HG03108 (cell line): ENCODE results near the gene GRID2.
"Not testable (repeated sequence)": the region's sequence is repeated elsewhere in the genome, so short reads cannot be mapped to it uniquely, and the experiment has no call there.

Experiments
- ATAC-seq: cut with Tn5 transposase; IDR thresholded peaks from one replicate; pipeline ENCODE4 v1.9.1; 2021; ENCODE audit warnings: moderate library complexity; ENCODE audit not compliant: unreplicated experiment

GRID2 gene

DNA sequence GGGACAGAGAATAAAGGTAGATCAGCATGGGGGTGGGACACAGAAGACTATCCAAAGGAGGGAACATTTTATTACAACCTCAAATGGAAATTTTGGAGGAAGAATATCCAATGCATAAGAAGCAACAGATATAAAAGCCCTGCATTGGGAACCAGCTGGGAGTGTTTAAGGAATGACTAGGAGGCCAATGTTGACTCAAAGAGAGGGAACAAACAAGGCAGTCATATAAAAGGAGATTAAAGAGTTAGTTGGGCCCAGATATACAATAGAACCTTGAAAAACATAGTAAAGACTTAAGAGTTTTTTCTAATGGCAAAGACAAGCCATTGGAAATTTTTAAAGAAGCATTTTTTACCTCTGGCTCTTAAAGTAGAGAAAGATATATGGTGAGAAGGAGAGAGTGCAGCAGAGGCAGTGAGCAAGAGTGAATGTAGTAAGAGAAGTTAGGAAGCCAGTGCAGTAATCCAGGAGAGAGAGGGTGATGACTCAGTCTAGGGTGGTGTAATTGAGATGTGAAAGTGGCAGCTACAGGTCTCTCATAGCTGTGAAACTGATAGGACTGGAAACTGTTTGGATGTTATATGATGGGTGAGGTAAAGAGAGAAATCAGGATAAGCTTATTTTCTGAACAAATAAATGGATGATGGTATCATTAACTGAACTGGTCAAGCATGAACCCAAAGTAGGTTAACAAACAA, 1342.6 kb downstream of the GRID2 start:
- ATAC-seq = no peak

DNA sequence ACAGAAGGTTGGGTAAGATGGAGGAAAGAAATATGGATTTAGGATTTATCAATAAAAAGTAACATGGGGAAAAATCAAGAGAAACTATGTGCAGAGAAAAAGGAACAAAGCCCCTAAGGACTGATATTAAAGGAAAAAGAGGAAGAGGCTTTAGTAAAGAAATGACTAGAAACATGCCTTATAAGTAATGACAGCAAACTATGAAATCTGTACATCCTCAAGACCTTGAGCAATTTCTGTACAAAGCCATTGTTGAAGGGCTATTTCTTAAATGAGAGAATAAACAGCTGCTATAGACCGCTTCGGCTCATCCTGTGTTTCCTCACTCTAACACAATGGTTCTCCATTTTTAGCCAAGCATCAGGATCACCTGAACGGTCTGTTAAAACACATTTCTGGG, 1344.5 kb downstream of the GRID2 start:
- no peak for ATAC-seq

DNA sequence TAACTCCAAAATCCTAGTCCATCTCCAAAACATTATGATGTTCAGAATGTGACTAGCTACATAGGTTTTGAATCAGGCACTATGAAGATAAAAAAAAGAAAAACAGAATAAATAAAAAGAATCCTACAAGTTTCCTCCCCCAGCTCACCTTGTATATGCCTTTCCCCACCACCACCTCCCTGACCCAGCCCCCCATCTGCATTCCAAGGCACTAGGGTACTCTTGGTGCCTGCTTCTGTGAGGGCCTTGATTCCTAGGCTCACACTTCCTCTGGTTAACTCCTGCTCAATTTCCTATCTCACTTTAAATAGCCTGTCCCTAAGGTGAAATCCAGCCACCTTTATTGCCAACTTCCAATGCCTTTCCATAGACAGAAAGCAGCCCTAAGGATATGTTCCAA, 1346.1 kb downstream of the GRID2 start:
- no peak for ATAC-seq

DNA sequence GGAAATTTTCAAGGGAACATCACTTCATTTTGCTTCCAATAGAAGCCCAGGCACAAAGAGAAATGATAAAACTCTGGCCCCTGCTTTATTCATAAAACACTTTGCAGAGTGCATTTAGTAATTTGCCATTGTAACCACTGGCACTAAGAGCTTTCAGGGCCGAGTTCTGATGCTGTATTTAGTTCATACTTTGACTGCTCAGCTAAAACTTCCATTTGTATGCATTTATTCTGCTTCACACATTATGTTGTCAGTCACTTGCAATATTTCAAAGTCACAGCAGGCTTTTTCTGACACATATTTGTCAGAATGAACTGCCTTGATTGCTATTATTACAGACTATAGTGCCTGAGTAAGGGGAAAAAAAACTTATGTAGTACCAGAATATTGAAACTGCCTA, 1350.4 kb downstream of the GRID2 start:
- ATAC-seq = no peak

DNA sequence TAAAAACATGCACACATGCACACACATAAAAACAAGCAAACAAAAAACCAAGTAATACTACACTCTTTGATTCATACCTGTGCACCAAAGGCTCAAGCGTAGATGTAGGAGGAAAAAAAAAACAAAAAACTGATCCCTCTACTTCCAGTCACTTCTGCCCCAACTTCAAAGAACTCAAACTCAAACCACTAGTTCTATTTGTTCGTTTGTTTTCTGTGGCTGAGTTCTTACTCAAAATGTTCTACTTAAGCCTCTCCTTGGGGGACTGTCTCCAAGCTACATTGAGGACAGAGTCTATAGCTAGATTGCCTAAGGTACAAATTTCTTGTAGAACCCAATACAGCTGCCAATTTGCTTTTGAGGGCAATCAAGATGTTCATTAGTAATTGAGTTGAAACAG, 1353.8 kb downstream of the GRID2 start:
- no peak for ATAC-seq

DNA sequence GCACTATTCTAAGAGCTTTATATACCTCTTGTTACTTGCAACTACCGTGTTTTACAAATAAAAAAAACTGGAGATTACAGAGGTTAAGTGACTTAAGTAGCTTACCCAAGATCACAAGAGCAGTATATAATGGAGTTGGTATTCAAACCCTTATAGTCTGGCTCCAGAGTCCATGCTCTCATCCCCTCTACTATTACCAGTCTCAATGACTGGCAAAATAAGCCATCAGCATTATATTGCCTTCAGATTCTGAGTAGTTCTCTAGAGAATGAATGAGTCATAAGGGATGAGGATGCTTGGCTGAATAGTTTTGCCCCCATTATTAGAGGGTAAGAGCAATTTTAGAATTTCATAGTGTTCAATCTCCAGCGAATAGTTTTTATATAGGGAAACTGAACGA, 1354.7 kb downstream of the GRID2 start:
- ATAC-seq = no peak

DNA sequence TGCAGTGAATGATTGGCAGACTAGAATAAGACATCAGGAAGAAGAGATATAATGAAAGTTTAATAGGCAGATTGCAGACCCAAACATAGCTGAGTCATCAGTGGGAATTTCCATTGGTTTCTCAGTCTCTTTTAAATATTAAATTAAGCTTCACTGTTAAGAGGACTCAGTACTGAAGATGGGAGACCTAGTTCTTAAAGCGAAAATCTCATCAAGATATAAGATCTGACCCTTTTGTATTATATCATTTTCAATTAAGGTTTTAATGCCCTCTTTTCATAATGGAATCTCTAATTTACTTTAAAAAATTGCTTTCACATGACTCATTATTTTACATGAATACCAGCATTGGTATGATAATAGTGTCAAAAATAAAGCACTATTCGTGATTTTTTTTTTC, 1355.9 kb downstream of the GRID2 start:
- no peak for ATAC-seq

DNA sequence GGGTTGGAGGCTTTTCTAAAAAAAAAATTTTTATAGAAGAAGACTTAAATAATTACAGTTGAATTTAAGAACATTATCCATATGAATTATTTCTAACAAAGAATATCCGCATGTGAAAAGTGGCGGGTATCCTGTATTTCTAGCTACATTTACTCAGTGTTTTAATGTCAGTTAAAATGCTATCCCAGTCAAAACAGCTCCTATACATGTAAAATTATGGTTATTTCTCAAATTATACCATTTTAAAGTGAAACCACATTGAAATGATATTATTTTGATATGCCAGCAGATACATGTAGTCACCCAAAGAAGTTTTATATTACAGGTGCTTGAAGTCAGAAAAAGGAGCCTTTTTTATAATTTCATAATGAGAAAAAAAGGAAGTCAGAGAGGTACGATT, 1356.3 kb downstream of the GRID2 start:
- no peak for ATAC-seq

DNA sequence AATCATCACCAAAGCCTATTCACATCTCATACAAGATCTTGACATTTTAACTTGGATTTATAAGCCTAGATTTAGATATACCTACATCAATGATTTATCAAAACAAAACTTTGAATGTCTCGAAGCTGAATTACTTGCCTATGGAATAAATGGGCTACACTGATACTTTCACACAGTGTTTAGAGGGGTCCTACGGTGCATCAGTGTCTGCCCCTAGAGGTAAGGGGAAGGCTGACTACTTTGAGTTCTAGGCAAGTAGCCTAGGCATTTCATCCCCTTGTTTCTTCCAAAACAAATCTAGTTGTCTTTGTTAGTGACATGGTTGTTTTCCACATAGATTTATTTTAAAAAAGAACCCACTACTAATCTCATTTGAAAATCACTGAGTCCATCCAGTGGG, 1366.7 kb downstream of the GRID2 start:
- no peak for ATAC-seq

DNA sequence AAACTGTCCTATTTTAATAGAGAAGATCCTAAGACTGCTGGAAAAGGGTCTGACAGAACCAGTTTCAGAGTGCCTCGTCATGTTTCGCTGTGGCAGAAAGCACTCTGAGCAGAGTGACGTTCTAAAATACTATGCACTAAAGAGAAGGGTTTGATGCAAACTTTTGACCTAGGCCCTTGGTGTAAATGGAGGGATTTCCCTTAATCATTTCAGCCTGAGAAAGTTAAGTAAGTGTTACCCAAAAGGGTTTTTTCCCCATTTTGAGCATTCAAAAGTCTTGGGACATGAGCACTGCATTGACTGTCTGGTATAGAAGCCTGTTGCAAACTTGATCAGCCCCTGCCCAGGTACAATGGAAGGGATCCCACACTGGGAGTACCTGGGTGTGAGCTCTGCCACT, 1367.3 kb downstream of the GRID2 start:
- ATAC-seq = no peak

DNA sequence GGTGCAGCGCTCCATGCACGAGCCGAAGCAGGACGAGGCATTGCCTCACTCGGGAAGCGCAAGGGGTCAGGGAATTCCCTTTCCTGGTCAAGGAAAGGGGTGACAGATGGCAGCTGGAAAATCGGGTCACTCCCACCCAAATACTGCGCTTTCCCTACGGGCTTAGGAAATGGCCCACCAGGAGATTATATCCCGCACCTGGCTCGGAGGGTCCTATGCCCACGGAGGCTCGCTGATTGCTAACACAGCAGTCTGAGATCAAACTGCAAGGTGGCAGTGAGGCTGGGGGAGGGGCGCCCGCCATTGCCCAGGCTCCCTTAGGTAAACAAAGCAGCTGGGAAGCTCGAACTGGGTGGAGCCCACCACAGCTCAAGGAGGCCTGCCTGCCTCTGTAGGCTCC, 1373.2 kb downstream of the GRID2 start:
- ATAC-seq = not testable (repeated sequence)

DNA sequence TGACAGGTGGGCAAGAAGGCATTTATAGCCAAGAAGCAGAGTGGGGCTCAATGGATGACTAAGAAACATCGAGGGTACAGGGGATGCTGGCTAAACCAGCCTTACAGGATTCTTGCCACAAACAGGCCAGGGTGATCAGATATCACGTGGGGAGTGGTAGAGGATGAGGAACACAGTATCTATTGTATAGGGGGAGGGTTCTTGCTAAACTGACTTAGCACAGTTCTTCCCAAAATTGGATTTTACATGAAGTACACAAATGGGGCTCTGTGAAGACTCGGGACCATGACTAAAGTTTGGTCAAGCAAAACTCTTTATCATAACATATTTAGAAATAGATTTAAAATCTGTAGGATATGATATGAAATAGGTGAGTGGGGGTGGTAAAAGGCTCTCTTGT, 1380.8 kb downstream of the GRID2 start:
- no peak for ATAC-seq

DNA sequence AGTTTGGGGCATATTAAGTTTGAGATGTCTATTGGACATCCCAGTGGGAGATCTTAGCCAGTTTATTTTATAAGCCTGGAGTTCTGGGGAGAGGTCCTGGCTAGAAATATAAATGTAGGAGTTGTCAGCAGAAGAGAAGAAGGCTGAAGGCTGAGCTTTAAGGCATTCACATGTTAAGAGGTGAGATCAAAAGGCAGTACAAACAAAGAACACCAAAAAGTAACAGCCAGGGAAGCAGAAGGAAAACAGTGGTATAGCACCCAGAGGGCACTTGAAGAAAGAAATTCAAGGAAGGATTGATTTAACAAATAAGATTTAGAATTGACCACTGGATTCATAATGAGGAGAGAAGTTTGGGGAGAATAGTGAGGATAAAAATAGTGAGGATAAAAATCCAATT, 1383.5 kb downstream of the GRID2 start:
- no peak for ATAC-seq

DNA sequence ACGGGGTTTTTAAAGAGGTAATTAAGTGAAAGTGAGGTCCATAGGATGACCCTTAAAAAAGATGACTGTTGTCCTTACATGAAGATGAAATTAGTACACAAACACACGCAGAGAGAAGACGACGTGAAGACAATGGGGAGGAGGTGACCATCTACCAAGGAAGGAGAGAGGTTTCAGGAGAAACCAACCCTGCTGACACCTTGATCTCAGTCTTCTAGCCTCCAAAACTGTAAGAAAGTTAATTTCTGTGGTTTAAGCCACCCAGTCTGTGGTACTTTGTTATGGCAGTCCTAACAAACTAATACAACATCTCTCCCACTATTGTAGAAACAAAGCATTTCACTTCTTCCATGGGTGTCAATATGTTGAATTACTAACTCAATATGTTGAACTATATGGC, 1385.2 kb downstream of the GRID2 start:
- no peak for ATAC-seq

DNA sequence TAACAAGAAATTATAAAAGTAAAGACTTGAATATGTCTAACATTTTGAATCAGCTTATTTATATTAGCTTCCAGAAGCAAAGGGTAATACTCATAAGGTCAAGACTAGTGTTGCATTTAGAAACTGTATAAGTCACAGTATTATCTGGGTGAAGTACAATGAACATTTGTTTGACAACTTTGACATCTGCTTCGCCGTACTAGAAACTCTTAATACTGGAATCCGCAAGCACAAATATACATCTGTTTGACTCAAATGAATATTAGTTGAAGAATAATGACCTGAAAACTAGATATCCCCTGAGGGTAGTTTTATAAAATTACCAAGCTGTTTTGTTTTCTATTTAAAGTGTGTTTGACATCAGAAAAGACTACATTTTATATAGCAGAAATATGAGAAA, 1389.4 kb downstream of the GRID2 start:
- no peak for ATAC-seq

DNA sequence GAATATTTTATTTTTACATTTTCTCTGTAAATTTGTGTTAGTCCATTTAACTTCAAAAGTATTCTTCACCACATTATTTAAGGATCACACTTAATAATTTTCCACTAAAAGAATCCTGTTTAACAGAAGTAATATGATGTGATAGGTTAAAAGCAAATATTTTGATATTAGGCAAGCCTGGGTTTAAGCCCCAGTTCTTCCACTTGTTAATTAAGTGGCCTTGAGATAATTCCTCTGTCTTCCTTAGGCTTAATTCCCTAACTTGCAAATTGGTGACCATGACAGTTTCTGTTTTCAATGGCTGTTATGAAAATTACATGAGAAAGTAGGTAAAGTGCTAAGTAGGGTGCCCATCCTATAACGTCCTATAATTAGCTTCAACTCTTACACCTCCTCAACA, 1394.9 kb downstream of the GRID2 start:
- no peak for ATAC-seq

DNA sequence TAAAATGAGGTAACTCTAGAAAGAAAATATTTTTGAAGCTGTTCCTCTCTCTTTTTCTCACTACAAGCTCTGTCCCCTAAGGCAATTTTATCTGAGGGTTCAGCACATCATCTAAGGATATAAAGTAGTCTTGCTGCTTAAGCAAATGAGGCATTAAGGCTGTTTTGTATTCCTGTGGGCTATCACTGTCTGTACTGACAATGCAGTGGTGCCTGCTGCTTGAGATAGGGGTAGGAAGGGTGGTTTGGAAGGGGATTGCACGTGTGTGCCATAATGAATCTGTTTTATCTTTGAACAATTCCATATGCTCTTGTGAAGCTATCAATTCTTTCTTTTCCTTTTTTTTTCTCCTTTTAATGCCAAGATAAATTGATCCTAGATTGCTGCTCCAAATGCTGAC, 1396.8 kb downstream of the GRID2 start:
- ATAC-seq = no peak

DNA sequence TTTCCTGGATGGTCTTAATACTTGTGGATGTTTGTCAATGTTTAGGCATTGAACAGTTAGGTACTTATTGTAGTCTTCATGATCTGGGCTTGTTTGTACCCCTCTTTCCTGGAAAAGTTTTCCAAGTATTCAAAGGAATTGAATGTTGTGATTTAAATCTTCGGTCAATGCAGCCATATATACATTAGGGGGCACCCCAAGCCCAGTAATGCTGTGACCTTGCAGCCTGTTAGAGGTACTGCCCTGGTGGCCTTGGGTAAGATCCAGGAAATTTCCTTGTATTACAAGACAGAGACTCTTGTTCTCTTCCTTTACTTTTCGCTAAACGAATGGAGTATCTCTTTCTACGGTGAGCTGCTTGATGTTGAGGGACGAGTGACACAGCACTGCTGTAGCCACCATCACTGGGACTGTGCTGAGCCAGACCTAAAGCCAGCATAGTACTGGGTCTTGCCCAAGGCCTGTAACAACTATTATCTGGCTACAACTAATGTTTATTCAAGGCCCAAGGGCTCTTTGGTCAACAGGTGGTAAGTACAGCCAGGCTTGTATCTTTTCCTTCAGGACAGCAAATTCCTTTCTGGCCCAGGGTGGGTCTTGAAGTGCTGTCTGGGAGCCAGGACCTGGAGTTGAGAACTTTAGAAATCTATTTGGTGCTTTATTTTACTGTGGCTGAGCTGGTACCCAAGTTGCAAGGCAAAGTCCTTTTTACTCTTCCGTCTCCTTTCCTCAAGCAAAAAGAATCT, 1406.5 kb downstream of the GRID2 start:
- no peak for ATAC-seq

DNA sequence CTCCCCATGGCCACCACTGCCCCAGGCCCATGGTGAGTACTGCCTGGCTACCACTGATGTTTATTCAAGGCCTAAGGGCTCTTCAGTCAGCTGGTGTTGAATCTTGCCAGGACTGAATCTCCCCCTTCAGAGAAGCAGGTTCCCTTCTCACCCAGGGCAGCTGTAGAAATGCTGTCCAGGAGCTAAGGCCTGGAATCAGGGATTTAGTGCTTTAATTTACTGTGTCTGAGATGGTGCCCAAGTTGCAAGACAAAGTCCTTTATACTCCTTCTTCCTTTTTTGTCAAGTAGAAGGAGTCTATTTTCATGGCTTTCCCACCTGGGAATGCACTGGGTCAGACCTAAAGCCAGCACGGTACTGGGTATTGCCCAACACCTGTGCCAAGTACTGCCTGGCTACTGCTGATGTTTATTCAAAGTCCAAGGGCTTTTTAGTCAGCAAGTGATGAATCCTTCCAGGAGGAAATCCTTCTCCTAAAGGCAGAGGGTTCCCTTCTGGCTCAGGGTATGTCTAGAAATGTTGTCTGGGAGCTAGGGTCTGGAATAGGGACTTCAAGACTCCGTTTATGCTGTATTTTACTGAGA, 1407.2 kb downstream of the GRID2 start:
- ATAC-seq = no peak

DNA sequence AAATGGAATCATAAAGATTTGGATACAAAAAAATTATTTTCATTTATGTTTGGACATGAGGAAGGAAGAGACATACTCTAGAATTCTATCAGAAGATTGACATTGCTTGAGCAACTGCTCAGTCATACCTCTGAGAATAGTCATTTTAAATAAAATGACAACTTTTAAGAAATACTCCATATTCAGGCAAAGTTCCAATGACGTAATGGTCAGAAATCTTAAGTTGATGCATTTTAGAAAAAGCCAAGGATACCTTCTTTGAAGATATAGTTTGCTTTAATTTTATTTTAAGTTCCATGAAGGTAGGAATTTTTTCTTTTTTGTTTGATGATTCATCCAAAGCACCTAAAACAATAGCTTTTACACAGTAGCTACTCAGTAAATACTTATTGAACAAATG, 1414.5 kb downstream of the GRID2 start:
- ATAC-seq = no peak

DNA sequence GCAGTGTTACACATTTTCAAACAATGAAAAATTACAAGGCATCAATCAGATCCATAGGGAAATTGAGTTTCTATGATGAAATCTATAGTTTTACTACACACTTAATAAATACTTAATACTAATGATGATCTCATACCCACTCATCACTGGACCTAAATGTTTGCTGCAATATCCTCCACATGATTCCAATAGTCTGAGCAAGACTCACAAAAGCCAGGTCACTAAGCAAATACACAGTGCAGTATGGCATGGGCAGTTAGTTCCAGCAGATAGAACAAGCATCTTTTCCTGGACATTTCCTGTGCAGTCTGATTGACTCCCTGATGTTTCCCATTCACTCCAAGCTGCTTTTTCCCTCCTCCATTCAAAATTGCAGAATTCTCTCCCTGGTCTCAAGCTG, 1415.8 kb downstream of the GRID2 start:
- no peak for ATAC-seq

DNA sequence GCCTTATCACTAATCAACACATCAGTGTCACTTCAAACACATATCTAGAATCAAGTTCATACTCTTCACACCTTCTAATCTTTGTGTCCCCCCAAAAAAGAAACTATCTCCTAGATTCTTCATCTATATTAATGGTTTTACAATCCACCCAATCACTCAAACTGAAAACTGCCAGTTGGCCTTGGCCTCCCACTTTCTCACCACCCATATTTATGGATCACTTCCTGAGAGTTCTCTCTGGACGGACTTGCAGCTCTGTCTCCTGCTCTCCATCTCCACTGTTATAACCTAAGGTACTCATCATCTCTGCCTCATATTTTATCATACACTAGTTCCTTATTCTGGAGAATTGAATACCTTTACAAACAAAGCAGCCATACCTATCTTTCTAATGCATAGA, 1418.7 kb downstream of the GRID2 start:
- ATAC-seq = no peak
